DND-41 (cell line): ENCODE results near the gene TUFM.

Experiments used
- ATAC-seq: fragments of 200-7000 bp; cut with Tn5 transposase; 3 replicates; pipeline ENCODE4 v1.9.1; 2021; ENCODE audit warnings: low read depth; ENCODE audit not compliant: insufficient read depth
- DNase-seq: peaks from one replicate; pipeline ENCODE4 v3.0.0-alpha.2; 2020
- H2AFZ ChIP-seq: 2 replicates; pipeline ENCODE4 v1.6.0; 2012; ENCODE audit warnings: low read depth, low read length
- H3K27ac ChIP-seq: 2 replicates; pipeline ENCODE4 v1.5.1; 2012; ENCODE audit warnings: low read length, inconsistent platforms
- H3K27me3 ChIP-seq: fragments of 200-600 bp; sonication (generic); 2 replicates; pipeline ENCODE4 v1.6.0; 2012; ENCODE audit warnings: low read length, mild to moderate bottlenecking, inconsistent platforms; ENCODE audit not compliant: insufficient read depth, poor library complexity
- H3K36me3 ChIP-seq: 2 replicates; pipeline ENCODE4 v1.5.1; 2012; ENCODE audit warnings: low read length, inconsistent platforms; ENCODE audit not compliant: insufficient read depth
- H3K4me1 ChIP-seq: 2 replicates; pipeline ENCODE4 v1.5.1; 2012; ENCODE audit warnings: mild to moderate bottlenecking, low read length; ENCODE audit not compliant: insufficient read depth
- H3K4me2 ChIP-seq: 2 replicates; pipeline ENCODE4 v1.6.0; 2012; ENCODE audit warnings: mild to moderate bottlenecking, moderate library complexity, low read length, inconsistent platforms; ENCODE audit not compliant: insufficient read depth
- H3K4me3 ChIP-seq, 2 experiments: fragments of 200-600 bp in 1 of 2; shearing (Covaris generic) in 1 of 2; 2 replicates each; pipeline ENCODE4 v1.5.1; 2012 to 2016; ENCODE audit warnings: inconsistent platforms in 2 of 2, low read length in 2 of 2, mild to moderate bottlenecking in 2 of 2, low read depth in 1 of 2, moderate library complexity in 1 of 2
- H3K79me2 ChIP-seq: 2 replicates; pipeline ENCODE4 v1.6.0; 2012; ENCODE audit warnings: low read length, inconsistent platforms; ENCODE audit not compliant: insufficient read depth
- H3K9ac ChIP-seq: 2 replicates; pipeline ENCODE4 v1.6.0; 2012; ENCODE audit warnings: low read depth, mild to moderate bottlenecking, inconsistent platforms, low read length, moderate library complexity
- H3K9me3 ChIP-seq: 2 replicates; pipeline ENCODE4 v1.5.1; 2012; ENCODE audit warnings: low read length, moderate library complexity, mild to moderate bottlenecking, inconsistent platforms; ENCODE audit not compliant: insufficient read depth, severe bottlenecking
- H4K20me1 ChIP-seq: 2 replicates; pipeline ENCODE4 v1.6.0; 2012; ENCODE audit warnings: low read length; ENCODE audit not compliant: insufficient read depth
- EZH2 ChIP-seq: IDR thresholded peaks from 3 replicates; pipeline ENCODE4 v1.6.1; 2012; ENCODE audit warnings: borderline replicate concordance, low read depth, mild to moderate bottlenecking, moderate library complexity, low read length, inconsistent platforms; ENCODE audit not compliant: severe bottlenecking
- TF ChIP-seq, protein P1 (sequence below): IDR thresholded peaks from 2 replicates; pipeline ENCODE4 v1.5.1; 2012; ENCODE audit warnings: borderline replicate concordance, low read length, moderate library complexity, mild to moderate bottlenecking; ENCODE audit not compliant: poor library complexity, severe bottlenecking; ENCODE audit errors: extremely low read depth

TUFM gene

GRCh38 chr16:28880589-28880915, 34.4 kb upstream of the TUFM start:
- Histone ChIP-seq H3K9me3 (no peaks in the 10 kb centered on the region), H3K27me3 (no peaks in the 10 kb centered on the region), H3K4me3 (peak overlapping the region in 1 of 2 experiments; percentile 68; a peak in 1 of 4 replicates), H3K79me2 (peaks cover 7% of the 10 kb centered on the region), H3K9ac (peak overlapping the region; percentile 75), H3K36me3 (no peaks in the 10 kb centered on the region), H4K20me1 (no peaks in the 10 kb centered on the region), H2AFZ (peak overlapping the region; percentile 95), H3K4me1 (peaks cover 23% of the 10 kb centered on the region), H3K27ac (peak overlapping the region; percentile 77; the same call in 1 of the 2 replicates), H3K4me2 (peak overlapping the region; percentile 74)
- no peak for TF ChIP-seq EZH2
- DNase-seq, result no peak
- ATAC-seq, result no peak

DNA sequence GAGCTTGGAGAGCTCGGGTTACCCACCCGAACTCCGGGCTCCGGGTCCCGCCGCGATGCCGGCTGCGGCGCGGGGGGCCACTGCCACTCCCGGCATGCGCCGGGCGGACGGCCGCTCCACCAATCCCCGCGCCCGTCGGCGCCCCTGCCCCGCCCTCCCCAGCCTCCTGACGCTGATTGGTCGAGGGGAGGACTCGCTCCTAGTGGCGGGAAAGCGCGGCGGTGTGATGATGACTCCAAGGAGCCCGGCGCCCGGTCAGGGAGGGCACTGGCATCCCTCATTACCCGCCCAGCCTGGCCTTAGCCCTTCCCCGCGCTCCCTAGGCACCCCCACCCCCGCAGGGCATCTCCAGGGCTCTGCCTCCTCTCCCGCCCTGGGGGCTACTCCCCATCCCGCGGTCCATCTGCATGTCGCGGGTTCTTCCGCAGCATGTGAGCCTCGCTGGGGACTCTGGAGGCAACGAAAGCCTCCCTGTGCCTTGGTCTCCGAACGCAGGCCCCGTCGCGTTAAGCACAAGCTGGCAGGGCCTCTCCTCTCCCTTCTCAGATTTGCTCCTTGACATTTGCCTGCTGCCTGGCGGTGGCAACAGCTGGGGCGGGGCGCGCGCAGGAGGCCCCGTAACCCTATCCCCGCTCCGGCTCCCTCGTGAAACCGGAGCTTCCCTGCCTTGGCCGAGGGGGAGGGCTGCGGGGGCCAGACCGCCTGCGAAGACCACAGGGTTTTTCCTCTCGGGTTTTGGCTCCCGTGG, 33.9 kb upstream of the TUFM start:
- Histone ChIP-seq H3K27ac (peak overlapping the region; percentile 77), H3K4me1 (peaks cover 23% of the 10 kb centered on the region)
- ATAC-seq, result peak; percentile 91

GRCh38 chr16:28879261-28879840, 33.2 kb upstream of the TUFM start:
- Histone ChIP-seq H3K27me3 (no peaks in the 10 kb centered on the region), H3K36me3 (peaks cover 4% of the 10 kb centered on the region), H2AFZ (peak overlapping the region; percentile 89), H3K4me3 (peak overlapping the region; percentile 65 to 68), H3K27ac (peak overlapping the region; percentile 64), H3K79me2 (peaks cover 7% of the 10 kb centered on the region), H3K9me3 (no peaks in the 10 kb centered on the region), H3K4me2 (peak overlapping the region; percentile 74), H3K4me1 (peaks cover 23% of the 10 kb centered on the region), H4K20me1 (no peaks in the 10 kb centered on the region), H3K9ac (peak overlapping the region; percentile 75)
- no peak for TF ChIP-seq EZH2
- TF ChIP-seq, protein P1, sequence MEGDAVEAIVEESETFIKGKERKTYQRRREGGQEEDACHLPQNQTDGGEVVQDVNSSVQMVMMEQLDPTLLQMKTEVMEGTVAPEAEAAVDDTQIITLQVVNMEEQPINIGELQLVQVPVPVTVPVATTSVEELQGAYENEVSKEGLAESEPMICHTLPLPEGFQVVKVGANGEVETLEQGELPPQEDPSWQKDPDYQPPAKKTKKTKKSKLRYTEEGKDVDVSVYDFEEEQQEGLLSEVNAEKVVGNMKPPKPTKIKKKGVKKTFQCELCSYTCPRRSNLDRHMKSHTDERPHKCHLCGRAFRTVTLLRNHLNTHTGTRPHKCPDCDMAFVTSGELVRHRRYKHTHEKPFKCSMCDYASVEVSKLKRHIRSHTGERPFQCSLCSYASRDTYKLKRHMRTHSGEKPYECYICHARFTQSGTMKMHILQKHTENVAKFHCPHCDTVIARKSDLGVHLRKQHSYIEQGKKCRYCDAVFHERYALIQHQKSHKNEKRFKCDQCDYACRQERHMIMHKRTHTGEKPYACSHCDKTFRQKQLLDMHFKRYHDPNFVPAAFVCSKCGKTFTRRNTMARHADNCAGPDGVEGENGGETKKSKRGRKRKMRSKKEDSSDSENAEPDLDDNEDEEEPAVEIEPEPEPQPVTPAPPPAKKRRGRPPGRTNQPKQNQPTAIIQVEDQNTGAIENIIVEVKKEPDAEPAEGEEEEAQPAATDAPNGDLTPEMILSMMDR, result no peak
- ATAC-seq (peak; percentile 52), DNase-seq (no peak)

More for the DNA sequence above, 33.9 kb upstream of the TUFM start:
- Histone ChIP-seq H3K9ac (peak overlapping the region; percentile 75), H2AFZ (peak overlapping the region; percentile 95), H3K4me3 (peak overlapping the region; percentile 65 to 68), H3K4me2 (peak overlapping the region; percentile 74), H3K36me3 (no peaks in the 10 kb centered on the region), H4K20me1 (no peaks in the 10 kb centered on the region), H3K9me3 (no peaks in the 10 kb centered on the region), H3K27me3 (no peaks in the 10 kb centered on the region), H3K79me2 (peaks cover 7% of the 10 kb centered on the region)
- TF ChIP-seq, protein P1, result no peak
- TF ChIP-seq EZH2, result no peak
- DNase-seq, result peak; percentile 90
